KOPT-K1 (cell line): ENCODE results near the gene LTO1.
"Not testable (repeated sequence)": the region's sequence is repeated elsewhere in the genome, so short reads cannot be mapped to it uniquely, and the experiment has no call there.

Source experiments
- H3K27ac ChIP-seq: fragments of 200-600 bp; sonication (generic); 2 replicates; pipeline ENCODE4 v1.5.1; 2016; ENCODE audit warnings: antibody characterized with exemption, mild to moderate bottlenecking, low read depth, low read length; ENCODE audit not compliant: poor library complexity, severe bottlenecking
- H3K36me3 ChIP-seq: fragments of 200-600 bp; sonication (generic); 2 replicates; pipeline ENCODE4 v1.5.1; 2017; ENCODE audit warnings: antibody characterized with exemption, mild to moderate bottlenecking, low read length, moderate library complexity; ENCODE audit not compliant: insufficient read depth
- H3K9me3 ChIP-seq: fragments of 200-600 bp; sonication (generic); 2 replicates; pipeline ENCODE4 v1.5.1; 2017; ENCODE audit warnings: antibody characterized with exemption, low read length, mild to moderate bottlenecking; ENCODE audit not compliant: insufficient read depth, poor library complexity, severe bottlenecking

LTO1 gene

GRCh38 chr11:69692422-69692821 is 17.3 kb upstream of the LTO1 start:
- Histone ChIP-seq H3K27ac (no peak overlapping the region), H3K36me3 (no peaks in the 10 kb centered on the region), H3K9me3 (no peaks in the 10 kb centered on the region)

DNA sequence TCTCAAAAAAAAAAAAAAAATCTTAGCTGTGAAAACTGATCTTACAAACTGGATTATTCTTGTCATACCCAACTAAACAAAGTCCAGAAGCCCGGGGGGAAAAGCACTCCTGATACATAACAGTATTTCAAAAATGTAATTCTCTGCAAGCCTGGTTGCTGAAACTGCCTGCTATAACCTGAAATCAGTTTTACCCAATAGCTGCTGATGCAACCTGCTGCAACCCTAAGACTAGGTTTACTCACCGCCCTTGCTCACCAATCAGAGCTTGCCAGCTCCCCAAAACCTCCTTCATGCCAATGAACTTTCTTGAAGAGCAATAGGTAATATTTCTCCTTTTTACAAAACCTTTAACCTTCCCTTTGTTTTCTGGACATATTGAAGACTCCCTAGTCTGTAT is 16.3 kb upstream of the LTO1 start:
- H3K36me3 ChIP-seq = no peaks in the 10 kb centered on the region
- no peaks in the 10 kb centered on the region for H3K9me3 ChIP-seq
- H3K27ac ChIP-seq = no peak overlapping the region

DNA sequence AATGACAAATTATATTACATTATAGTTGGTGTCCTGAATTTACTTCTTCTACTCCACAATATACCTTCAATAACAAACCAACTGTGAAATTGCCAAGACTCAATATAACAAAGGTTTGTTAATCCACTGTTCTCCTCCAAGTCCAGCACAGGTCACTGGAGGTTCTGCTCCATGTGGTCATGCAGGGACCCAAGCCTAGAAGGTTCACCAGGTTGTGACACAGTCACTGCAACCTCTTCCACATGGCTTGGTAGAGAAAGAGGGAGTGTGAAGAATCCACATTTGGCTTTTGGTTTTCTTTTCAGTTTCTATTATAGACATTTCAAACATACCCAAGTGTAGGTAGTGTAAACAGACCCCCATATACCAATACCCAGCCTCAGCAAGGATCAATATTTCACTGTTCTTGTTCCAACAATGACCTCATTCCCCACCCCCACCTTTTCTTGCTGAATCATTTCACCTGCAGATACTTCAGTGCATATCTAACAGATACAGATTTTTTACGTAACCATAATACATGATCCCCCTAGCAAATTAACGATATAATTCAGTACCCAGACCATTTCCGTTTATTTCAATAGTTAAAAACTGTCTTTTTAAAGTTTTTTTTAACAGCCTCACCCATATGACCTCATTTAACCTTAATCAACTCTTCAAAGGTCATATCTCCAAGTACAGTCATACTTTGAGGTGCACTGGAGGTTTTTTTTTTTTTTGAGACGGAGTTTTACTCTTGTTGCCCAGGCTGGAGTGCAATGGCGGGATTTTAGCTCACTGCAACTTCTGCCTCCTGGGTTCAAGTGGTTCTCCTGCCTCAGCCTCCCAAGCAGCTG is 14.5 kb upstream of the LTO1 start:
- H3K36me3 ChIP-seq = no peaks in the 10 kb centered on the region
- H3K9me3 ChIP-seq = no peaks in the 10 kb centered on the region
- no peak overlapping the region for H3K27ac ChIP-seq

DNA sequence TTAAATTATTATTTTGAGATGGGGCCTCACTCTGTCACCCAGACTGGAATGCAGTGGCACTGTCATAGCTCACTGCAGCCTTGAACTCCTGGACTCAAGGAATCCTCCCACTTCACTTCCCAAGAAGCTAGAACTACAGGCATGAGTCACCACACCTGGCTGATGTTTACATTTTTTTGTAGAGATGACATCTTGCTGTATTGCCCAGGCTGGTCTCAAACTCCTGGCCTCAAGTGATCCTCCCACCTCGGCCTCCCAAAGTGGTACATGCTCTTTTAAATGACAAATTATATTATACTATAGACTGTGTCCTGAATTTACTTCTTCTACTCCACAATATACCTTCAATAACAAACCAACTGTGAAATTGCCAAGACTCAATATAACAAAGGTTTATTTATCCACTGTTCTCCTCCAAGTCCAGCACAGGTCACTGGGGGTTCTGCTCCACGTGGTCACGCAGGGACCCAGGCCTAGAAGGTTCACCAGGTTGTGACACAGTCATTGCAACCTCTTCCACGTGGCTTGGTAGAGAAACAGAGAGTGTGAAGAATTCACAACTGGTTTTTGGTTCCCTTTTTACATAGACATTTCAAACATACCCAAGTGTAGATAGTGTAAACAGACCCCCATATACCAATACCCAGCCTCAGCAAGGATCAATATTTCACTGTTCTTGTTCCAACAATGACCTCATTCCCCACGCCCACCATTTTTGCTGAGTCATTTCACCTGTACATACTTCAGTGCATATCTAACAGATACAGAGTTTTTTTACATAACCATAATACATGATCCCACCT is 13.0 kb upstream of the LTO1 start:
- not testable (repeated sequence) for H3K36me3 ChIP-seq, H3K27ac ChIP-seq, H3K9me3 ChIP-seq

- Histone ChIP-seq H3K9me3 (no peaks in the 10 kb centered on the region), H3K27ac (no peak overlapping the region), H3K36me3 (no peaks in the 10 kb centered on the region)
Observed at GRCh38 chr11:69686856-69687255, 11.7 kb upstream of the LTO1 start.

- H3K9me3 ChIP-seq = no peaks in the 10 kb centered on the region
- H3K27ac ChIP-seq = no peak overlapping the region
- H3K36me3 ChIP-seq = no peaks in the 10 kb centered on the region
Observed at GRCh38 chr11:69686452-69686851, 11.3 kb upstream of the LTO1 start.

DNA sequence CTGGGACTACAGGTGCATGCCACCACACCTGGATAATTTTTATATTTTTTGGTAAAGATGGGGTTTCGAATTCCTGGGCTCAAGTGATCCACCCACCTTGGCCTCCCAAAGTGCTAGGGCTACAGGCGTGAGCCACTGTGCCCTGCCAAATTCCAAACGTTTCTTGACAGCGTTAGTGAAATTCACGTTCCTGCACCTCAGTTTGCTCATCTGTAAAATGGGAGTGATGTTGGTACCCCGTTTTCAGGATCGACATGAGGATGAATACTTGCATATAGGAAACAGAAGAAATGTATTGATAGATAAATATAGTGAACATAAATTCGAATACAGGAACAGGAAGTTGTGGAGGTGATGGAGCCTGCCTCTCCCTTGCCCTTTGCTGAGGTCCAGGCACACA is 10.2 kb upstream of the LTO1 start:
- Histone ChIP-seq H3K9me3 (no peaks in the 10 kb centered on the region), H3K27ac (no peak overlapping the region), H3K36me3 (no peaks in the 10 kb centered on the region)

GRCh38 chr11:69684651-69685050 is 9.5 kb upstream of the LTO1 start:
- Histone ChIP-seq H3K36me3 (no peaks in the 10 kb centered on the region), H3K27ac (no peak overlapping the region), H3K9me3 (no peaks in the 10 kb centered on the region)

- no peak overlapping the region for H3K27ac ChIP-seq
- H3K9me3 ChIP-seq = no peaks in the 10 kb centered on the region
Observed at GRCh38 chr11:69683764-69684333, 8.7 kb upstream of the LTO1 start.

GRCh38 chr11:69682681-69683326 is 7.7 kb upstream of the LTO1 start:
- Histone ChIP-seq H3K27ac (no peak overlapping the region), H3K36me3 (no peaks in the 10 kb centered on the region), H3K9me3 (no peaks in the 10 kb centered on the region)

More at GRCh38 chr11:69683764-69684333, 8.7 kb upstream of the LTO1 start:
- H3K36me3 ChIP-seq = no peaks in the 10 kb centered on the region

GRCh38 chr11:69682221-69682620 is 7.1 kb upstream of the LTO1 start:
- no peaks in the 10 kb centered on the region for H3K36me3 ChIP-seq
- H3K27ac ChIP-seq = no peak overlapping the region
- no peaks in the 10 kb centered on the region for H3K9me3 ChIP-seq

DNA sequence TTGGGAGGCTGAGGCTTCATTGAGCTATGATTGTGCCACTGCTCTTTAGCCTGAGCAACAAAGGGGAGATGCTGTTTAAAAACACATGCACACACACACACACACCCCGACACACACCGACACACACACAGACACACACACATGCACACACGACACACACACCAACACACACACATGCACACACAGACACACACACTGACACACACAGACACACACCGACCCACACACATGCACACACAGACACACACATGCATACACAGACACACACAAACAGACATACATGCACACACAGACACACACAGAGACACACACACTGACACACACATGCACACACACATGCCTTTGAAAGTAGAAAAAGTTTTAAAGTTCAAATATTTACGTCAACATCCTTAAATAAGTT is 5.5 kb upstream of the LTO1 start:
- Histone ChIP-seq H3K27ac (no peak overlapping the region), H3K36me3 (no peaks in the 10 kb centered on the region), H3K9me3 (no peaks in the 10 kb centered on the region)

- H3K9me3 ChIP-seq = no peaks in the 10 kb centered on the region
- no peak overlapping the region for H3K27ac ChIP-seq
- H3K36me3 ChIP-seq = peaks cover 9% of the 10 kb centered on the region; the same call in 1 of the 2 replicates
Observed at GRCh38 chr11:69677749-69678148, 2.6 kb upstream of the LTO1 start.

- peak overlapping the region; percentile 69 for H3K27ac ChIP-seq
- peaks cover 43% of the 10 kb centered on the region for H3K36me3 ChIP-seq
- no peaks in the 10 kb centered on the region for H3K9me3 ChIP-seq
Observed at GRCh38 chr11:69674267-69674885, 777 bp downstream of the LTO1 start.
